Astrocyte of the cerebellum (primary cell): ENCODE results near the gene SMC6.

Experiments used
- DNase-seq: peaks from one replicate; pipeline ENCODE4 v3.0.0-alpha.2; 2011; ENCODE audit warnings: low read depth
- H3K4me3 ChIP-seq: 2 replicates; pipeline ENCODE4 v1.5.1; 2011; ENCODE audit warnings: mild to moderate bottlenecking, low read depth, low read length, moderate library complexity
- in situ Hi-C: cut with HindIII; loops from 2 replicates; pipeline ENCODE4 v1.10.0; 2017; ENCODE audit warnings: low sequenced_read_pairs
- TF ChIP-seq, protein P1 (sequence below): IDR thresholded peaks from 2 replicates; pipeline ENCODE4 v1.5.1; 2012; ENCODE audit warnings: low read length, low read depth, moderate library complexity, mild to moderate bottlenecking; ENCODE audit errors: missing control alignments

Gene SMC6

DNA sequence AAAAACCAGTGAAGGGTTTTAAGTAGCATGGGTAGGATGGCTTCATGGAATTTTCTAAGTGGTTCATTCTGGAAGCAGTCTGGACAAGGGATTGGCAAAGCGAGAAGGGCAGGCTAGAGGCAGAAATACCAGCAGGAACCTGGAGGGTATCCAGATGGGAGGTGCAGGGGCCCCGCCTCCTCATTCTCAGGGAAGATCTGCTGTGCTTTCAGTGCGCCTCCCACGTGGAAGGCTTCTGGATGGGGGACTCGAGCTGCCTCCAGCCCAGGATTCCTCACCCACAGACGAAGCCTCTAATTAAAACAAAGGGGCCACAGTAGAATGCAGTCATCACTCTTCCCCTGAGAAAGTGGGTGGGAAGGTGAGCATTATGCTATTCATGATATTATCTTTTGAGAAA is 133.3 kb downstream of the SMC6 start:
- DNase-seq, result no peak
- in situ Hi-C loops, result no loop called here
- H3K4me3 ChIP-seq, result no peak overlapping the region
- TF ChIP-seq, protein P1, sequence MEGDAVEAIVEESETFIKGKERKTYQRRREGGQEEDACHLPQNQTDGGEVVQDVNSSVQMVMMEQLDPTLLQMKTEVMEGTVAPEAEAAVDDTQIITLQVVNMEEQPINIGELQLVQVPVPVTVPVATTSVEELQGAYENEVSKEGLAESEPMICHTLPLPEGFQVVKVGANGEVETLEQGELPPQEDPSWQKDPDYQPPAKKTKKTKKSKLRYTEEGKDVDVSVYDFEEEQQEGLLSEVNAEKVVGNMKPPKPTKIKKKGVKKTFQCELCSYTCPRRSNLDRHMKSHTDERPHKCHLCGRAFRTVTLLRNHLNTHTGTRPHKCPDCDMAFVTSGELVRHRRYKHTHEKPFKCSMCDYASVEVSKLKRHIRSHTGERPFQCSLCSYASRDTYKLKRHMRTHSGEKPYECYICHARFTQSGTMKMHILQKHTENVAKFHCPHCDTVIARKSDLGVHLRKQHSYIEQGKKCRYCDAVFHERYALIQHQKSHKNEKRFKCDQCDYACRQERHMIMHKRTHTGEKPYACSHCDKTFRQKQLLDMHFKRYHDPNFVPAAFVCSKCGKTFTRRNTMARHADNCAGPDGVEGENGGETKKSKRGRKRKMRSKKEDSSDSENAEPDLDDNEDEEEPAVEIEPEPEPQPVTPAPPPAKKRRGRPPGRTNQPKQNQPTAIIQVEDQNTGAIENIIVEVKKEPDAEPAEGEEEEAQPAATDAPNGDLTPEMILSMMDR, result no peak

GRCh38 chr2:17617955-17618354 is 135.7 kb downstream of the SMC6 start:
- H3K4me3 ChIP-seq, result no peak overlapping the region
- in situ Hi-C loops, result no loop called here
- TF ChIP-seq, protein P1, result no peak
- DNase-seq, result no peak

DNA sequence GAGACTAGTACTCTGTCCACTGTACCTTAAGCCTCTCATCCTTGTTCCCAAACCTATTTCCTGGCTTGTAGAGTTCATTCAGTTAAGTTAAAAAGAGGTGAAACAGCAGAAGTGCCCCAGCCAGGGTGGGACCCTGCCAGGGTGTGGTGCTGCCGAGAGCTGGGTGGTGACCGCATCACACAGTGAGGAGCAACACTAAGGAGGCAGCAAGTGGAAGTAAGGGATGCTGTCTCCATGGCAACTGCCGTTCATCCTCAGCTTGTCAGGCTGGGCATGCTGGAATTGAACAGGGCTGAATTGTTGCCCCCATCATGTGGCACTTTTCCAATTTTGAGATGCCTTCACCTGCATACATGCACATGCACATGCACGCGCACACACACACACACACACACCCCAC is 136.1 kb downstream of the SMC6 start:
- TF ChIP-seq, protein P1, result no peak
- no peak overlapping the region for H3K4me3 ChIP-seq
- DNase-seq, result no peak
- in situ Hi-C loops, result no loop called here

DNA sequence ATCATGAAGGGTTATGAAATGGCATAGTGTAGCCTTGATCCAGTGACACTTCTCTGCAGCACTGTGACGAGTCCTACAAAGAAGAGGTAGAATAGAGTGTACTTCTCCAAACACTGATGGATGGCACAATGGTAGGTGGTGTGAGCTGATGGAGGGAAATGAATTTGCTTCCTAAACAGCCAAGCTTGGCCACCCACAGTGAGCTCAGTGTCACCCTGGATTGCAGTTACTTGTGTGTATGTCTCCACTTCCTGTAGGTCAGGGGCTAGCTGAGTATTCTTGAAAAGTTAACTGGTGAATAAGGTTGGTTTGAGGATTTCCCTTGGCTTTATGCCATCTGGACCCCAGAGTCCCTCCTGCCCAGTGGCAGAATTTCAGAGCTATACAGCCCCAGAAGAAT is 137.2 kb downstream of the SMC6 start:
- in situ Hi-C loops, result no loop called here

GRCh38 chr2:17615728-17616351 is 137.8 kb downstream of the SMC6 start:
- in situ Hi-C loops, result no loop called here
- TF ChIP-seq, protein P1, result no peak
- H3K4me3 ChIP-seq, result no peak overlapping the region
- DNase-seq, result no peak

More for the DNA sequence above, 137.2 kb downstream of the SMC6 start:
- H3K4me3 ChIP-seq, result no peak overlapping the region
- TF ChIP-seq, protein P1, result no peak
- DNase-seq, result no peak

- no peak overlapping the region for H3K4me3 ChIP-seq
- TF ChIP-seq, protein P1, result no peak
- in situ Hi-C loops, result no loop called here
- DNase-seq, result no peak
Measured at GRCh38 chr2:17615147-17615546, 138.5 kb downstream of the SMC6 start.
